Head of caudate nucleus (tissue), 42 donors: ENCODE data around the gene ITFG2.
"Not testable (repeated sequence)": the region's sequence is repeated elsewhere in the genome, so short reads cannot be mapped to it uniquely, and the experiment has no call there.

Experiments used
- DNase-seq, 42 donors: peaks; one replicate each; pipeline versions ENCODE4 v3.0.0 to v3.0.0-alpha.2; 2020 to 2021; ENCODE audit warnings: mixed read lengths in 7 of 42
- intact Hi-C: fragments of 100-400 bp; cut with DNase I; formaldehyde crosslinking; loops from one replicate; pipeline ENCODE4 v1.15.0; 2022

The ITFG2 gene

GRCh38 chr12:2812290-2813213 lies at the start of gene ITFG2:
Gene ITFG2 (plus strand): TSS chr12:2812668. CDS start chr12:2812761, 93 bp downstream.
- intact Hi-C loops, result loop anchor here (2.0 kb wide), 1 partner anchor 18 kb away; the partner anchor contains the start of gene FKBP4
- DNase-seq, result peak; percentile 97 to 100 (median 99)

- intact Hi-C loops, result no loop called here
- DNase-seq, result no peak
Observed at GRCh38 chr12:2764398-2764797, 48.1 kb upstream of the ITFG2 start.

- no peak for DNase-seq
- intact Hi-C loops, result no loop called here
Observed at GRCh38 chr12:2765052-2765451, 47.4 kb upstream of the ITFG2 start.

- intact Hi-C loops, result no loop called here
- DNase-seq, result no peak
Observed at GRCh38 chr12:2765608-2766007, 46.9 kb upstream of the ITFG2 start.

GRCh38 chr12:2768224-2768961 lies 44.1 kb upstream of the ITFG2 start:
- intact Hi-C loops, result no loop called here

GRCh38 chr12:2769866-2770533 lies 42.5 kb upstream of the ITFG2 start:
- intact Hi-C loops, result no loop called here
- no peak for DNase-seq

More at GRCh38 chr12:2768224-2768961, 44.1 kb upstream of the ITFG2 start:
- no peak for DNase-seq

GRCh38 chr12:2770544-2770943 lies 41.9 kb upstream of the ITFG2 start:
- DNase-seq, intact Hi-C loops: not testable (repeated sequence)

GRCh38 chr12:2772370-2772769 lies 40.1 kb upstream of the ITFG2 start:
- DNase-seq, result no peak
- intact Hi-C loops, result no loop called here

- intact Hi-C loops, result no loop called here
- DNase-seq, result no peak
Observed at GRCh38 chr12:2773199-2773875, 39.1 kb upstream of the ITFG2 start.

- no peak for DNase-seq
- intact Hi-C loops, result no loop called here
Observed at GRCh38 chr12:2775431-2775830, 37.0 kb upstream of the ITFG2 start.

- intact Hi-C loops, result no loop called here
Observed at GRCh38 chr12:2776129-2776806, 36.2 kb upstream of the ITFG2 start.

GRCh38 chr12:2779281-2779680 lies 33.2 kb upstream of the ITFG2 start:
- intact Hi-C loops, result no loop called here
- no peak for DNase-seq

More at GRCh38 chr12:2776129-2776806, 36.2 kb upstream of the ITFG2 start:
- no peak for DNase-seq

- DNase-seq, result peak; percentile 55 to 91 (median 77)
- intact Hi-C loops, result no loop called here
Observed at GRCh38 chr12:2783936-2784600, 28.4 kb upstream of the ITFG2 start.

GRCh38 chr12:2785017-2785416 lies 27.5 kb upstream of the ITFG2 start:
- intact Hi-C loops, result no loop called here
- no peak for DNase-seq

- no peak for DNase-seq
- intact Hi-C loops, result loop anchor here (10.0 kb wide), 1 partner anchor 84 kb away; the partner anchor contains the start of genes FOXM1 and RHNO1
Observed at GRCh38 chr12:2791089-2791488, 21.4 kb upstream of the ITFG2 start.

- intact Hi-C loops, result loop anchor here (10.0 kb wide), 1 partner anchor 82 kb away; the partner anchor contains the start of genes FOXM1 and RHNO1
- no peak for DNase-seq
Observed at GRCh38 chr12:2792671-2793500, 19.6 kb upstream of the ITFG2 start.

- intact Hi-C loops, result loop anchor here (10.0 kb wide), 1 partner anchor 81 kb away; the partner anchor contains the start of genes FOXM1 and RHNO1
- DNase-seq, result no peak
Observed at GRCh38 chr12:2793561-2793960, 18.9 kb upstream of the ITFG2 start.
